Karpas-422 (cell line): ENCODE data around the gene PPP2R2C. TPM values are rescaled to one million over a fixed set of nuclear protein-coding genes. Genes with fewer than 3 reads are reported as not detected.

ENCODE experiments used
- DNase-seq: peaks from one replicate; pipeline ENCODE4 v3.0.0-alpha.2; 2015
- H2AFZ ChIP-seq: fragments of 200-600 bp; sonication (generic); 2 replicates; pipeline ENCODE4 v1.6.1; 2014; ENCODE audit warnings: antibody characterized with exemption, low read length, mixed read lengths
- H3K27ac ChIP-seq: fragments of 200-600 bp; sonication (generic); 2 replicates; pipeline ENCODE4 v1.5.1; 2014; ENCODE audit warnings: mild to moderate bottlenecking, low read length, moderate library complexity
- H3K27me3 ChIP-seq: fragments of 200-600 bp; sonication (generic); 2 replicates; pipeline ENCODE4 v1.6.1; 2014; ENCODE audit warnings: low read length, mixed read lengths
- H3K36me3 ChIP-seq: fragments of 200-600 bp; sonication (generic); 2 replicates; pipeline ENCODE4 v1.6.1; 2014; ENCODE audit warnings: low read length, mixed read lengths; ENCODE audit not compliant: insufficient read depth
- H3K4me1 ChIP-seq: fragments of 200-600 bp; sonication (generic); 2 replicates; pipeline ENCODE4 v1.6.1; 2014; ENCODE audit warnings: mild to moderate bottlenecking, low read length, mixed read lengths
- H3K4me2 ChIP-seq: fragments of 200-600 bp; sonication (generic); 2 replicates; pipeline ENCODE4 v1.6.1; 2014; ENCODE audit warnings: low read length, low read depth, mild to moderate bottlenecking; ENCODE audit not compliant: poor library complexity, severe bottlenecking
- H3K4me3 ChIP-seq: fragments of 200-600 bp; sonication (generic); 2 replicates; pipeline ENCODE4 v1.5.1; 2014; ENCODE audit warnings: mild to moderate bottlenecking, antibody characterized with exemption, low read length, mixed read lengths
- H3K79me2 ChIP-seq: fragments of 200-600 bp; sonication (generic); 2 replicates; pipeline ENCODE4 v1.6.1; 2014; ENCODE audit warnings: mild to moderate bottlenecking, low read length, mixed read lengths
- H3K9ac ChIP-seq: fragments of 200-600 bp; sonication (generic); 2 replicates; pipeline ENCODE4 v1.6.0; 2014; ENCODE audit warnings: low read length
- H3K9me2 ChIP-seq: fragments of 200-600 bp; sonication (generic), shearing (Covaris generic); replicated peaks from 2 replicates; pipeline ENCODE4 v1.6.0; 2014; ENCODE audit warnings: mild to moderate bottlenecking, low read length, moderate library complexity; ENCODE audit not compliant: insufficient read depth
- H3K9me3 ChIP-seq: fragments of 300-700, 200-600 bp; sonication (generic); 2 replicates; pipeline ENCODE4 v1.6.1; 2014; ENCODE audit warnings: low read length, mixed read lengths
- H4K20me1 ChIP-seq: fragments of 200-600 bp; sonication (generic); 2 replicates; pipeline ENCODE4 v1.6.1; 2014; ENCODE audit warnings: mild to moderate bottlenecking, antibody characterized with exemption, low read length, low read depth; ENCODE audit not compliant: insufficient read depth
- total RNA-seq: library from RNA; depleted of rRNA; stranded (reverse); fragments of >200 nt; shearing (Covaris generic); gene quantifications from 2 replicates; pipeline ENCODE4 v1.2.3, GENCODE V29; 2014; ENCODE audit warnings: low replicate concordance

Gene PPP2R2C
- total RNA-seq, 1 experiment from 2014 or later = not detected

DNA sequence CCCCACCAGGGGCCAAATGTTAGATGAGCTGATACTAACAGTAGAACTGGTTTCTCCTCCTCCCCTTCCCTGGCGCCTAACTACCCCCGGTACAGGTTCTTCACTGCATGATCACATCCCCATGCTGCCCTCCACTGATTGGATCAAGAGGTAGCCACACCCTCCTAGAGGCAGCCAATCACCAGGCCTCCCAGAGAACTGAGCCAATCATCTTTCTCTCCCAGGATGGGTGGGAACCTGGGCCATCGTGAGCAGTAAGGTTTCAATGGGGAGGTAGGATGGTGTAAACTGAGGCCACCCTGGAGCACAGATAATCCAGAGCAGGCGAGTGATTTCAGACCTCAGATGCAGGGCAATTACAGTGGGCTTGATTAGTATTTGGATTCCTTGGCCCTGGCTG is 64.2 kb downstream of the PPP2R2C start:
- Histone ChIP-seq H3K36me3 (no peaks in the 10 kb centered on the region), H3K27me3 (no peaks in the 10 kb centered on the region), H3K79me2 (no peaks in the 10 kb centered on the region), H3K4me2 (no peak overlapping the region), H3K9me3 (no peaks in the 10 kb centered on the region), H3K4me1 (no peaks in the 10 kb centered on the region), H3K9me2 (no peaks in the 10 kb centered on the region; the same call in 1 of the 2 replicates), H2AFZ (no peak overlapping the region), H3K27ac (no peak overlapping the region), H4K20me1 (no peaks in the 10 kb centered on the region), H3K4me3 (no peak overlapping the region), H3K9ac (no peak overlapping the region)
- DNase-seq = peak; percentile 74

DNA sequence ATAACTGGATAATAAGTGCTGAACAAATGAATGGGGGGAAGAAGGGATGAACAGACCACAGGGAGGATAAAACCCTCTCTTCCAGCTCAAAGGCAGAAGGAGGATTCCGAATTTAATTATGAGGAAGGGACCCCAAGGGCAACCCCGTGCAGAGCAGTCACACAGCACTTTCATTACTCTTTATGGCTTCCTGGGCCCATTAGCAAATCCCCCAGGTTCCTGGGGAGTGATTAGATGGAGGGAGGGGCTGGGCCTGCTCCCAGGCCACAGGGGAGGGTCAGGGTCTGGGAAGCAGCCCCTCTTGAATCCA is 67.1 kb downstream of the PPP2R2C start:
- Histone ChIP-seq H4K20me1 (no peaks in the 10 kb centered on the region), H3K27me3 (no peaks in the 10 kb centered on the region), H3K4me3 (no peak overlapping the region), H3K79me2 (no peaks in the 10 kb centered on the region), H3K9me2 (no peaks in the 10 kb centered on the region; the same call in 1 of the 2 replicates), H2AFZ (no peak overlapping the region), H3K4me1 (no peaks in the 10 kb centered on the region), H3K36me3 (no peaks in the 10 kb centered on the region), H3K27ac (no peak overlapping the region), H3K4me2 (no peak overlapping the region), H3K9ac (no peak overlapping the region), H3K9me3 (no peaks in the 10 kb centered on the region)
- DNase-seq = no peak

DNA sequence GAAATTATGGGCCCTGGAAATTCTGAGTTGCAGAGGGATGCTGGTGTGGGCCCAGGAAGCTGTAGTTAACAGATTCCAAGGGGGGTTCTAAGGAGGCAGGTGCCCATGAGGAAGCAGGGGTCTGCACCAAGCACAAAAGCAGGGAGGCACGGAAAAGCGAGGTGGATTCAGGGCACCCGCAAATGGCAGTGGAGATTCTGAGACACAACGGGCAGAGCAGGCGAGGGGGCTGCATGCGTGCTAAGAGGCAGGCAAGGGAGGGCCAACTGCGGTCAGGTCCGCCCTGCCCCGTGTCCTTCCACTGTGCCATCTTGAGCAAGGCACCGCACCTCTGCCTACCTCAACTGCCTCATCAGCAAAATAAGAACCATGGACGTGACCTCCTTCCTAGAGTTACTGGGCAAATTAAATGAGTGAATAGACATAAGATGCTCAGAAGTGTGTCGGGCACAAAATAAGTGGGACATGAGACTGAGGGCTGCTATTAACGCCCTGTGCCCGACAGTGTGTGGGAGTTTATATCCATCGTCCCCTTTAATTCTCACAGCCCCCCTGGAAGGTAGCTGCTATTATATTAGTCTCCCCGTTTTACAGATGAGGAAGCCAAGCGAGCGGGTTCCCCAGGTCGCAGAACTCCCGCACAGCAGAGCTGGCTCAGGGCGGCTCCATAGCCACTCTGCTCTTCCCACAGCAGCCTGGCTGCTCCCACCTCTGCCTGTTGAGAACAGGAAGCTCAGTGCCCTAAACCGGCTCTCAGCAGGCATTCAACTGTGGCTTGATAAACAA is 67.6 kb downstream of the PPP2R2C start:
- no peaks in the 10 kb centered on the region for H3K4me1 ChIP-seq

DNA sequence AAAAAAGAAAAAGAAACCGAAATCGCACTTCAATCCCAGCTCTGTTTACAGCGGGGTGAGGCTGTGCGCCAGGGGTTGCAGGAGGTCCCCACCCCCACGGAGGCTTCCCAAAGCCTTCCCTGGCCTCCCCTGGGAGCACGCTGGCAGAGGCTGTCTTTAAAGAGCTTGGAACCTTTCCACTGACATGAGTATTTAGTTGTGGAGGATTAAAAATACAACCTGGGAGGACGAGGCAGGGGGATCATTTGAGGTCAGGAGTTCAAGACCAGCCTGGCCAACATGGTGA is 69.1 kb downstream of the PPP2R2C start:
- Histone ChIP-seq H4K20me1 (no peaks in the 10 kb centered on the region; the same call in 1 of the 2 replicates), H2AFZ (no peak overlapping the region), H3K27me3 (no peaks in the 10 kb centered on the region), H3K9me2 (no peaks in the 10 kb centered on the region; the same call in 1 of the 2 replicates), H3K4me3 (no peak overlapping the region), H3K4me2 (no peak overlapping the region), H3K36me3 (no peaks in the 10 kb centered on the region), H3K27ac (no peak overlapping the region), H3K9ac (no peak overlapping the region), H3K79me2 (no peaks in the 10 kb centered on the region), H3K9me3 (no peaks in the 10 kb centered on the region), H3K4me1 (peaks cover 7% of the 10 kb centered on the region)
- DNase-seq = no peak

More for the DNA sequence above, 67.6 kb downstream of the PPP2R2C start:
- no peak overlapping the region for H3K27ac ChIP-seq
- H4K20me1 ChIP-seq = no peaks in the 10 kb centered on the region; the same call in 1 of the 2 replicates
- H3K79me2 ChIP-seq = no peaks in the 10 kb centered on the region
- H3K9ac ChIP-seq = no peak overlapping the region
- H3K36me3 ChIP-seq = no peaks in the 10 kb centered on the region
- no peak overlapping the region for H3K4me3 ChIP-seq
- no peak for DNase-seq
- no peak overlapping the region for H3K4me2 ChIP-seq
- no peaks in the 10 kb centered on the region for H3K27me3 ChIP-seq
- no peak overlapping the region for H2AFZ ChIP-seq
- H3K9me3 ChIP-seq = no peaks in the 10 kb centered on the region
- no peaks in the 10 kb centered on the region; the same call in 1 of the 2 replicates for H3K9me2 ChIP-seq

DNA sequence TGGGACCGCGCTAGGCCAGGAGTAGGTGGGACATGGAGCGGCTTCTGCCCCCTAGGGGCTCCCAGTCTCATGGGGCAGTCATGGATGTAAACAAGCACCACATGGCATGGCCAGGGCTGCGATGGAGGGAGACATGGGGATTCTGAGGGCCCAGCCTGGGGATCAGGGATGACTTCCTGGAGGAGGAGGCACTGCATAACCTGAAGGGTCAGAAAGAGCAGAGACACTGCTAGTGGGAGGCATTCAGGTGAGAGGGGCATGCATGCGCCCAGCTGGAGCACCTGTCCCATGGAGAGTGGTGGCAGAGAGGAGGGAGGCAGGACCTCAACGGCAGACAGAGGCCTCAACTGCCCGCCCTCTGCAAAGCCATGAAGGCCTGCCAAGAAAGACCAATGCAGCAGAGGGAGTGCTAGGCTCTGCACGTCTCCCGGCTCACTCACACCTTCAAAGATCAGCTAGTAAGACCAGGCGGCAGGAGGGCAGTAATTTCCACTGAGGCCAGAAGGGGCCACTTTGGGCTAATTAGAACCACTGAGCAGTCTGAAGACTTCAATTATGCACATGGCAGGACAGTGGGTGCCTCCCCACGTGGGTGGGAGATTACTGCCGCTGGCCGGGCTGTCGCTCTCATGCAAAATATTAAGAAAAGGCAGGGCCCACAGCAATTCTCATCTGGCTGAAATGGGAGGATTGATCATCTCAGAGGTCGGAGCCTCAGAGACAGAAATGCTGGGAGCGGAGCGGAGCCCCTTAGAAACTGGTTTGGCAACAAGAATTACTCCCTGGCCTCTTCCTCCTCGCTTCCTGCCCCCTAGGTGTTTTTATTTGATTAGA is 69.6 kb downstream of the PPP2R2C start:
- no peak for DNase-seq
- H3K9ac ChIP-seq = no peak overlapping the region
- H3K9me2 ChIP-seq = no peaks in the 10 kb centered on the region
- no peak overlapping the region for H3K4me2 ChIP-seq
- no peak overlapping the region for H3K27ac ChIP-seq
- H3K79me2 ChIP-seq = no peaks in the 10 kb centered on the region
- no peak overlapping the region for H3K4me3 ChIP-seq
- H3K9me3 ChIP-seq = no peaks in the 10 kb centered on the region
- H4K20me1 ChIP-seq = no peaks in the 10 kb centered on the region; the same call in 1 of the 2 replicates
- no peaks in the 10 kb centered on the region for H3K27me3 ChIP-seq
- H3K36me3 ChIP-seq = no peaks in the 10 kb centered on the region
- H2AFZ ChIP-seq = no peak overlapping the region
- peaks cover 7% of the 10 kb centered on the region for H3K4me1 ChIP-seq

DNA sequence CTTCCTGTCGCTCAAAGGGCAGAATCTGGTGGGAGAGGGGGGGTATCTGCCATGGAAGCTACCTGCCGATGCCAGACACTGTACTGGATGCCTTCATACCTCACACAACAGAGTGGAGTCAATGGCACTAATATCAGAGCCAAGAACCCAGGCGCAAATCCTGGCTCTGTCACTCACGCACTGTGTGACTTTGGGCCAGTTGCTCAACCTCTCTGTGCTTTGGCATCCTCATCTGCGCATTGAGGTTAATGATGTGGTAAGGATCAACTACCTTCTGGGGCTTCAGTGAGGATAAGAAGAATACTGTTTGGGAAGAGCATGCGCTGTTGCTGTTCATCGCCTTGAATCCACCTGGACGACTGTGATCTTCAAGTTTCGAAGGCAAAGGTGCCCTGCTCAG is 70.6 kb downstream of the PPP2R2C start:
- no peak overlapping the region for H3K4me2 ChIP-seq
- H3K9me2 ChIP-seq = no peaks in the 10 kb centered on the region
- H3K4me3 ChIP-seq = no peak overlapping the region
- H3K27me3 ChIP-seq = no peaks in the 10 kb centered on the region
- no peaks in the 10 kb centered on the region; the same call in 1 of the 2 replicates for H4K20me1 ChIP-seq
- H3K9ac ChIP-seq = no peak overlapping the region
- no peak overlapping the region for H3K27ac ChIP-seq
- no peak for DNase-seq
- no peak overlapping the region for H2AFZ ChIP-seq
- H3K4me1 ChIP-seq = peaks cover 7% of the 10 kb centered on the region
- H3K79me2 ChIP-seq = no peaks in the 10 kb centered on the region
- H3K36me3 ChIP-seq = no peaks in the 10 kb centered on the region
- H3K9me3 ChIP-seq = no peaks in the 10 kb centered on the region

DNA sequence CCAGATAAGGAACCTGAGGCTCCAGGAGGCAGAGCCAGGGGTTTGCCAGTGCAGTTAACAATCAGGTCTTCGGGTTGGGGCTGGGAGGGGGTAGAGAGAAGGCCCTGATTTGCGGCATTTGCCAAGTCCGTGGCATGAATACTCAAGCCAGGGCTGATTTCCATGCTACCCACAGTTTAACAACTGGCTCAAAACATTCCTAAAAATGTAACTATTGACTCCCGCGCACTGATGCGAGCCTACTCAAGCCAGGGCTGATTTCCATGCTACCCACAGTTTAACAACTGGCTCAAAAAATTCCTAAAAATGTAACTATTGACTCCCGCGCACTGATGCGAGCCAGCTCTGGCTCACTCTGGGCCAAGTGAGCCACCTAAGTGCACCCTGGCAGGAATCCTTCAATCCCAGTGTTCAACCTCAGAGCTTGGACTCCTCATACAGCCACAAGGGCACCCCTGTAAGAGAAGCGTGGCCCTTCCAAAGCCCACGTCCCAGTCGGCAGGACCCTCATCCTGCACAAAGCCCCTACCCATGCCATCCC is 75.6 kb downstream of the PPP2R2C start:
- no peaks in the 10 kb centered on the region for H3K36me3 ChIP-seq
- H3K9me3 ChIP-seq = no peaks in the 10 kb centered on the region
- DNase-seq = no peak
- no peaks in the 10 kb centered on the region for H3K79me2 ChIP-seq
- H3K27ac ChIP-seq = no peak overlapping the region
- no peak overlapping the region for H3K9ac ChIP-seq
- no peak overlapping the region for H3K4me3 ChIP-seq
- H2AFZ ChIP-seq = no peak overlapping the region
- no peaks in the 10 kb centered on the region for H3K9me2 ChIP-seq
- no peaks in the 10 kb centered on the region; the same call in 1 of the 2 replicates for H4K20me1 ChIP-seq
- H3K4me1 ChIP-seq = peaks cover 16% of the 10 kb centered on the region
- no peak overlapping the region for H3K4me2 ChIP-seq
- H3K27me3 ChIP-seq = no peaks in the 10 kb centered on the region

DNA sequence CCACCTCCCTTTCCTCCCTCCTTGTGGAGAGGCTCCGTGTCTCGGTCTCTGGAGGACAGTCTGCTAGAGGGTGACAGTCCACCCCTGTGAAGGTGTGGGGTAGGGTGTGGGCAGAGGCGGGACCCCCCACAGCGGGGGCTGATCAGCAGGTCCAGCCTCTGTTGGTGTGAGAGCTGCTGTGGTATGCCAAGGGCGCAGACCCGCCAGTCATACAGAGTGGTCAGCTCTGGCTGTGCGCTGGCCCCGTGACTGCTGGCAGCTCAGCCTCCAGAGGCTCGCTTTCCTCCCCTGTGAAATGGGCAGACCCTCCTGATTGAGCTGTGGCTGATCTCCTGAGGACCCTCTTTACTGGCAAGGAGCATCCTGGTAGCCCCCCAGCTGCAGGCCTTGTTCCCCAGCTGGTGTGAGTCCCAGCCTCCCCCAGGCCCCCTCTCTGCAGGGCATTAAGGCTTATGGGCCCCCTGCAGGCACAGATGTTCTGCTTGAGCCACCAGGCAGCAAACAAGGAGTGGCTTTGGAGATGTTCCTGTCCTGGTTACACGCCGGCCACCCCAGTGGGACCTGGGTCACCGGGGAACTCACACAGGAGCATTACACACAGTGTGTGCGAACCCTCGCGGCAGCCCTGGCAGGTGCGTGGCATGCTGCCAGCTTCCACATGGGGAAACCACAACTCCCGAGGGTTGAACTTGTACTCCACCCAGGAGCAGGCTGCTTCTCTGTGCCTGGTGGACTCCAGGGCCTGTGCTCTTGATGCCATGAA is 76.8 kb downstream of the PPP2R2C start:
- H3K36me3 ChIP-seq = no peaks in the 10 kb centered on the region
- DNase-seq = no peak
- H3K27me3 ChIP-seq = no peaks in the 10 kb centered on the region
- H3K9me2 ChIP-seq = no peaks in the 10 kb centered on the region
- H3K4me3 ChIP-seq = no peak overlapping the region
- peaks cover 16% of the 10 kb centered on the region for H3K4me1 ChIP-seq
- H4K20me1 ChIP-seq = no peaks in the 10 kb centered on the region; the same call in 1 of the 2 replicates
- H3K27ac ChIP-seq = no peak overlapping the region
- H3K9me3 ChIP-seq = no peaks in the 10 kb centered on the region
- H3K9ac ChIP-seq = no peak overlapping the region
- no peaks in the 10 kb centered on the region for H3K79me2 ChIP-seq
- no peak overlapping the region for H2AFZ ChIP-seq
- no peak overlapping the region for H3K4me2 ChIP-seq
